Esophagus mucosa (tissue), 1 donor: ENCODE measurements around the gene VAPA. TPM values are rescaled to one million over a fixed set of nuclear protein-coding genes. Genes with fewer than 3 reads are reported as not detected.

Source experiments
- ATAC-seq: fragments of 200-7000 bp; cut with Tn5 transposase; one replicate; pipeline ENCODE4 v1.9.1; 2020
- total RNA-seq: library from RNA; stranded (reverse); gene quantifications from one replicate; pipeline ENCODE4 v1.2.4, GENCODE V29; 2023
- donor health status: DM: yes; HTN: yes; CAD: no.

The VAPA gene
- total RNA-seq, 1 donor from 2014 or later: 232 TPM

DNA sequence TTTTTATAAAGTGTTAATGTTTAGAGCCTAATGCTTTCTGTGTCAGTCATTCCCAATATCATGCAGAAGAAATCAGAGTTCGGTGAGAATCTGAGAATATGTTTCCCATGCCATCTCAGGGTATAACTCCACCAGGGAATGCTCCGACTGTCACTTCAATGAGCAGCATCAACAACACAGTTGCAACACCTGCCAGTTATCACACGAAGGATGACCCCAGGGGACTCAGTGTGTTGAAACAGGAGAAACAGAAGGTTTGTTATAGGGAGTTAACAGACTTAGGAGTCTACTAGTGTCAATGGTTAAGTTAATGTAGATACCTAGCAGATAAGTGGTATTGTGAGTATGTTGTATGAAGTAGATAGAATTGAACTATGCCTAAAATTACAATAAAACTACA, 31.0 kb downstream of the VAPA start:
- ATAC-seq: no peak

DNA sequence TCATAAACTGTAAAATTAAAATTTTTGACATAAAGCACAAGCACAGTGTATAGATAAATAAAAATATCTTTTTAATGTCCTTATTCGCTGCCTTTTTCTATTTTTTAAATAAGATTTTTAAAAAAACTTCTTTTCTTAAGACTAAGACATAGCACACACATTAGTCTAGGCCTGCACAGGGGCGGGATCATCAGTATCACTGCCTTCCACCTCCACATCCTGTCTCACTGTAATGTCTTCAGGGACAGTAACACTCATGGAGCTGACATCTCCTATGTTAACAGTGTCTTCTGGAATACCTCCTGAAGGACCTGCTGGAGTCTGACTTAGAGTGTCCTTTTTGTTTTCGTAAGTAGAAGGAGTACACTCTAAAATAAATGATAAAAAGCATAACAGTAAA, 33.0 kb downstream of the VAPA start:
- no peak for ATAC-seq

DNA sequence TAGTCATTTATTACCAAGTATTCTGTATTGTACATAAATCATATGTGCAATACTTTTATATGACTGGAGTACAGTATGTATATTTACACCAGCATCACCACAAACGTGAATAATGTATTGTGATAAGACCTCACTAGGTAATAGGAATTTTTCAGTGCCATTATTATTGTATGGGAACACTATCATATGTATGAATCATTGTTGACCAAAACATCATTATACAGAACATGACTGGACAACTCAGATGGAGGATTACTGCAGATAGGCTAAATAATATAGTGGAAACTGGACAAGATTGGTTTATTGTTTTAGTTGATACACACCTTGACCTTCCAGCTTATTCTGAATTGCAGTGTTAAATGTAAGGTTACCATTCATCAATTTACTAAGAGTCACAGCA, 33.4 kb downstream of the VAPA start:
- no peak for ATAC-seq

DNA sequence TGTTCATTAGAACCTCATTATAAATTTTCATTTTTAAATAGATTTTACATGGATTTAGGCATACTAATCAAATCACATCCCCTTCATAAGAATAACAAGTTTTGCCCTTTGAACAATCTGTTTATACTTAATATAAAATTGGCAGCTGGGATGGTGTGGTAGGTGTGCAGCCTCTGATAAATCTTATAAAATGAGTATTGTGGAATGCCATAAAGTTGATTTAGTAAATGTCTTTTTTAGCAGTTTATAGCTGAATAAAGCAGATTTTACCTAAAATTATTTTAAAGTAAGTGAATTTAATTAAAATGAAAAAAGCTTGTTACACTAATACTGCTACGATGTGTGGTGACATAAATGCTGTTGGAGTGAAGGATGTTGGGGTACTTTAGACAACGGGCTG, 35.5 kb downstream of the VAPA start:
- no peak for ATAC-seq

DNA sequence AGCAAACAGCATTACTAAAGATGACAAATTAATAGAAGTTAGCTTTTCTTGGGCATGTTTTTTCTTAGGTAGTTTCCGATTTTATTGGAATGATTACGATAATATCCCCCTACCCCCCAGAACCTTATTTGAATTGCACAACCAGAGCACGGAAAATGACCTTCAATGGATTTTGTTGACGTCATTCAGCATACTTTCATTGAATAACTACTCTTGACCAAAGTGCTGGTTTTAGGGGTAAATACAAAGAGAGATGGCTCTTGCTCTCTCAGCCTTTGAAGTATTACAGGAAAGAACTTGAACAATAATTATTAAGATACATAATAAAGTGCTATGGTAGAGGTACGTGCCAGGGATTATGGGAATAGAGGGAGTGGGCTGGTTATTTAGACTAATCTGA, 36.0 kb downstream of the VAPA start:
- no peak for ATAC-seq

DNA sequence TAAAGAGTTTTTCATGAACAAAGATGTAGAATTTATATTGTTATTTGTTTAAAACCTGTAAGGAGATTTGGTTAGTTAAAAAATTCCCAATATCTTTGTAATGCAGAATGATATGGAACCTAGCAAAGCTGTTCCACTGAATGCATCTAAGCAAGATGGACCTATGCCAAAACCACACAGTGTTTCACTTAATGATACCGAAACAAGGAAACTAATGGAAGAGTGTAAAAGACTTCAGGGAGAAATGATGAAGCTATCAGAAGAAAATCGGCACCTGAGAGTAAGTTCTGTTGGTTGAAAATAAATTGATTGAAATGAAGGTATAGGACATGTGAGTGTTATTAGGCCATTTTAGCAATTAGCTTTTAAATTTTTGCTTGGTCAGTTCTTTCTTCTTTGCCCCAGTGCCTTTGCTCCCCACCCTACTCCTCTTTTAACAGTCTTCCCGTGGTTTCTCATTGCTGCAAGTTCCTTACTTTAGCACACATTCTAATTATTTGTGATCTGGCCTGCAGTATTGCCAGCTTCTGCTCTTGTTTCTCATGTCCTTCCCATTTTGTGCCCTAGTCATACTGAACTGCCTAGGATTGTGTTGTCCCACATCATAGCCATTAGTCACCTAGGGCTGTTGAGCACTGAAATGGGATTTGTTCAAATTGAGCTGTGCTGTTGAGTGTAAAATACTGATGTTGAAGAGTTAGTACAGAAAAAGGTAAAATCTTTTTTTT, 36.6 kb downstream of the VAPA start:
- peak; percentile 26 for ATAC-seq

DNA sequence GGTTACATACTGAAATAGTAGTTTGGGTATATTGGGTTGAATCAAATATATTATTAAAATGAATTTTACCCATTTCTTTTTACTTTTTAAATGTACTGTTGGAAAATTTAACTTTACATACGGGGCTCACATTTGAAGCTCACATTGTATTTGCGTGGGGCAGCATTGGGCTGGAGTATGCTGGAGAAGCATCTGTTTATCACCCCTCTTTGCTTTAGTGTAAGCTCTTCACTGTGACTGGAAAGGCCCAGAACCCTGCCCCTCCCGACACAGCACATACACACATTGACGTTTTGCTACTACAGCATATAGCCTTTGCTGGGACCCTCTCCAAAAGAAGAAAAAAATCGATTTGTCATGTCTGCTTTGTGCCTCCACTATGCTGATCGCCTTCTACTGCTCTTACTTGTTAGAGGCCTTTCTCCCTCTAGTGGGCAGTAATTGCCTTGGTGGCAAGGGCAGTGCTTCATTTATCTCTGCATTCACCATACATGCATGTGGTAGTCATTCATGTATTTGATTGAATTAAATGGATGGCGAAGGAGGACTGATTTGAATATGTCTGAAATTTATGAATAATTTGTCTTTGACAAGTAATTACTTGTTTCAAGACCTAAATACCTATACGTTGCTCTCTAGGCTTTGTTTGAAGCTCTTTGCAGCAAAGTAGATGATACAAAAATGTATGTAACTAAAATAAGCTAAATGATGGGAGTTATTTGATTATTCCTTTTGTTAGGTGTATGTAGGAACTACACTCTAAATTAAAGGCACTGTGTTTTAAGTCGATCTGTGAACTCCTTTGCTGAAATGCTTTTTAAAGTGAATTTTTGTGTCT, 37.4 kb downstream of the VAPA start:
- peak; percentile 64 for ATAC-seq

DNA sequence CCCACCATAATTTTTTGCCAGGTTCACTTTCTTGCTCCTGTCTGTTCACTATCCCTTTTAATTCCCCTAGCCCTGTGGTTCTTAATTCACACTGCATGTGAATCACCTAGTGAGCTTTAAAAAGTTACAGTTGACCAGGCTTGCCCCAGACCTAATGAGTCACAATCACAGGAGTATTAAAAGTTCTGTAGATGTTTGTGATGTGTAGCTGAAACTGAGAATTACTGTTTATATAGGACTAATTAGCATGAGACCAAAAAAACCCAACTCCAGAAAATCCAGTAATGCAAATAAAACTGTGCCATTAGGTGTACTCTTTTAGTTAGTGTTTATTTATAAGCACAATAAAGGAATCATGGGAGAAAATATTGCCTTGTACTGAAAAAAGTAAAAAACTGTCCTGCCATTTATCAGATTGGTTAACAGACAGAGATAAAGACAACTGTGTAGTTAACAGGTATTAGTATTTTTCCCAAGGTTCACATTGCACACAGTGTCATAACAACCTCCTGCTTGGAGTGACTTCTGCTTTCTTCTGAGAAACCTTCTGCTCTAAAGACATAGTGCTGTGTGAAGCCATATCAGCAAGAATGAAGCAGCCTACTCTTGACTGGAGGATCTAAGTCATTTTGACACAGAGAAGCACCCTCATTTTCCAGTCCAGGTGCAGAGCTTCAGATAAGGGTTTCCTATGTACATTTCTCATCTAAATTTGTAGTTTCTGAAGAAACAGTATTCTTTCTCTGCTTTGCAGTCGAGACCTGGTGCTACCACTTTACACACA, 39.0 kb downstream of the VAPA start:
- peak; percentile 72 for ATAC-seq

DNA sequence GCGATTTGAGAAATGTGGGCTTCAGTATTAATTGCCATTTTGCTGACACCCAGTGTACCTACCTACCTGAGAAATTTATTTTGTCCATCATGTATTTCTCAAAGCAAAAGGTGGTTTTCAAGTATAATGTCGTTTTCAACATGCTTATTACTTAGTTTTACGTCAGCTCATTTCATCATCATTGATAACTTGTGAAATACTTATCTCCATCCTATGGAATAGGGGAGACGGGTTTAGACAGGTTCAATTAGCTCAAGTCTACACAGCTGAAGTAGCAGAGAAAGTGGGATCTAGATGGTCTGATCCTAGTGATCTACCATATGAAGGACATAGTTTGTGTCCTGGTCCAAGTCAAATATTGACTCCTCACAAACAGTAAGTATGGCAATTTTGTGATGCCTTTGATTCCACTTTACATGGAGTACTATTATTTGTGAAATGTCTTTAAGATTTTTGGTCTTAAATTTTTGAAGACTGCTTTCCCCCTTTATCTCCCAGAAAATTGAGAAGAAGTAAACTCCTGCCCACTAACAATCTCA, 45.1 kb downstream of the VAPA start:
- no peak for ATAC-seq

DNA sequence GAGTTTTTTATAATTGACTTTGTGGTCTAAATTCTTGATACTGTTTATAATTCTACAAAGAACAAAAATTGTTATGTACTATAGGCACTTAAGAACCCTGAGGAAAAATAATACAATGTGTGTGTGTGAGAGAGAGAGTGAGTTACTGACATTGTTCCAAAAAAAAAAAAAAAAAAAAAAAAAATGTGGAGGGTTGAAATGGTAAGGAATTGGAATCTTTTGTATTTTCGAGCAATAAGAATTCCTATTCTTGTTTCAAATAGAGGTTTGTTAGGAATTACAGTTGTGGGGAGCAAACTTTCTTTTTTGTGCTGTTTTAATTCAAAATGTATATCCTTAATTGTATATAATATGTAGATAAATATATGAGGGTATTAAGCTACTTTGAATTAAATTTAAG, 45.7 kb downstream of the VAPA start:
- no peak for ATAC-seq

DNA sequence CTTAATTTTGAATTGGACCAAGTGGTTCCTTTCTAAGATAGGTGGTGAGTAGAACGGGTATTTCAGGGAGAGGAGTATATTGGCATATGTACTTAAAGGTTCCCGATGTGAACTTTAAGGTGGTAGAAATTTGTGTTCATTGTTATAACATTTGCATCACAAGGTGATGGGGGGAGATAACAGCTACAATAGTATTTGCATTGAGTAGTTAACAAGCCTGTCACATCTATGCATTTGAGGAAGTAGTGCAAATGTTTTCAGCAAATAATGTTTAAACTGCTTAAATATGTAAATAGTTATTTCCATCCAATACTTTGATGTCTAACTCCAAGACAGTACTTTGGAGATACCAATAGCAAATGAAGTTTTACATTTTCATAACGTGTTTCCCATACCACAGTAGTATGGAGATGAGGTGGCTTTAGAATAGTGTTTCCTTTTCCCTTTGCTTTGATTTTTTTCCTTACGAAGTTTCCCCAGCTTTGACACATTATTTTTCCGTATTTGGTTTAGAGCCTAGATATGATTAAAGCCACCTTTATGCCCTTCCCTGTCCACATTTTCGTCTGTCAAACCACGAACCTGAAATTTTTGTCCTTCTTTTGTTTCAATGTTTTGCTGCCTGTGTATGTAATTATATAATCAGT, 46.6 kb downstream of the VAPA start:
- ATAC-seq: no peak

DNA sequence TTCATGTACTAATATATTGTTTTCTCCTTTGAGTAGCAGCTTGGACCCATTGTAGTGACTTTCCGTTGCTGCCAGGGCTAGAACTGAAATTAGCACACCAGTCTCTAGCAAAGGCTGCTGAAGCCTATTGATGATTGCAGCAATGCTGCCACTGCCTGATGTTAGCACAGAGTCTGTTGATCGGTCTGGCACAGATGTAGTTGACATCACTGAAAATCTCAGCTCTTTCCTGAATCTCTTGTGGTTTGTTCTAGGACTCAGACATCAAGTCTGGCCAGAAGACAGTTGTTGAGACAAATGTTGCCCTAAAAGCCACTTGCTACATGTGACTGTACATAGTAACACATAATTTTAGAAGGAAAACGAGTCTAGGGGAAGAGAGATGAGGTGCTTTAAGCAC, 47.2 kb downstream of the VAPA start:
- no peak for ATAC-seq

DNA sequence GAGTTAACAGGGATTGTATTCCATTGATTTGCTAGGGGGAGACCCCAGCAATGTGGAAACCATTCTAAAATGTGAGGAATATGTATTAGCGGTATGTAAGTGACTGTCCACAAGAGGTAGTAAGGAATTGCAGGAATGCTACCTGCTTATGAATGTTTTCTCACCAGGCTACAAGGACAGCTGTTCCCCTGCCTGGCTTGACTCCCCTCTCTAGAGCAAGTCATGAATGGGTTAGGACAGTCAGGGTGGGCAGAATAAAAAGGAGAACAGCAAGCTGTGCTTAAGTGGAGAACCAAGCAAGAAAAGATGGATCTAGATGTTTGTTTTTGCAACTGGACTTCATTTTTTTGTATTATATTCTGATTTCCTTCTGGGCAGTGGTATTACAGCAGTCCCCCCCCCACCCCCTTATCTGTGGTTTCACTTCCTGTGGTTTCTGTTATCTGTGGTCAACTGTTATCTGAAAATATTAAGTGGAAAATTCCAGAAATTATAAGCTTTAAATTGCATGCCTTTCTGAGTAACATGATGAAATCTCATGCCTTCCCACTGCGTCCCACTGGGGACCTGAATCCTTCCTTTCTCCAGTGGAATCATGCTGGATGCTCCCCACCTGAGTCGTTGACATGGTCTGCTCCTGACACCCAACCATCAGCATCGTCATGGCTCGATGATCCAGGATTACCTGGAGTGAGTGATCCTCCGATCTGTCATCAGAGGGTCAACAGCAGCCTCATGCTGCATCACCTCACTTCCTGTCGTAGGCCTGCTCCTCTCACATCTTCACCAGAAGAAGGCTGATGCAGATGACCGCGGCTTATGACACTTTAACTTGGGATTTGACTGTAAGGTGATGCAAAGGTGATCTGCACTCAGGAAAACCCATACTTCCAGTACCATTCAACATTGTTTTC, 52.2 kb downstream of the VAPA start:
- ATAC-seq: no peak

DNA sequence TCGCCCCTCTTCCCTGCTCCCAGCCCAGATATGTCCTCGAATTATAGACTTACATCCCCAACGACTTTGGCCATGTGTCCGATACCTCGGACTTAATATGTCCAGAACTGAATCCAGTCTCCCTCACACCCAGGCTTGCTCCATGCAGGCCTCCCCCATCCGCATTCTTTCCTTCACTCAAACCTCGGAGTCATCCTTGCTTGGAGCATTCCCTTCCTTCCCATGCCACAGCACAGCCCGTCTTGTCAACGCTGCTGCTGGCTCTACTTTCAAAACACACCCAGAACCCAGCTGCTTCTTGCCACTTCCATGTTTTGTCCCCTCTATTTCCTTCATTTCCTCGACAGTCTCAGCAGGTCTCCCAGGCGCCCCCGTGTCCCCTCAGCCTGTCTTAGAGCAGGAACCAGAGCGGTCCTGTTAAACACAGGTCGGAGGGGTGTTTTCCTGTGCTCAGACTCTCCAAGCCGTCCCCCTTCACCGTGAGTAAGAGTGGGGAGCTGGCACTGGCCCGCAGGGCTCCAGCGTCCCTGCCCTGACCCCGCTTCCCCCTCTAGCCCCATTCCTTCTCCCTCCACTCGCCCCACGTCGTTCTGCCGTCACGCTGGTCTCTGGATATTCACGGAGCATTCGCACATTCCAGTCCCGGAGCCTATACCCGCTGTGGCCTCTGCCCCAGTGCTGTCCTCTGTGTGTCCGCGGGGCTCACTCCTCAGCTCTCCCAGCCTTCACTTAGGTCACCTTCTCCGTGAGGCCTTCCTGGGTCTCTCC, 54.4 kb downstream of the VAPA start:
- ATAC-seq: peak; percentile 6

DNA sequence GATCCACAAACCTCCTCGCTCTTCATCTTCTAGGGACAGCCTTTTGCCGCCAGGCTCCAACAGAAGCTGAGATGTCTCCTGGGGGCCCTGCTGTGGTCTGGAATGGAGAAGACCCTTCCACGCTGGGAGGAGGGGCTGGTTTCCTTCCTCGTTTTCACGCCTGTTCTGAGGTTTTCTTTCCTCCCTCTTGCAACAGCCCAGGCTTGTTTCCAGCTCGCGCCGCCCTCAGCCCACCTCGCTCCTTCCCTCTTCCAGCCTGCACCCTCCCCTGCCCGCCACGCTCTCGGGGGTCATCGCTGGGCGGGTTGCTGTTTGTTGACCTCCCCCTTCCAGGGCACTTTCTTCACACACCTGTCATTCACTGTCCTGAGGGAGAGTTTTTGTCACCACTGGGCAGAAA, 55.4 kb downstream of the VAPA start:
- ATAC-seq: no peak

DNA sequence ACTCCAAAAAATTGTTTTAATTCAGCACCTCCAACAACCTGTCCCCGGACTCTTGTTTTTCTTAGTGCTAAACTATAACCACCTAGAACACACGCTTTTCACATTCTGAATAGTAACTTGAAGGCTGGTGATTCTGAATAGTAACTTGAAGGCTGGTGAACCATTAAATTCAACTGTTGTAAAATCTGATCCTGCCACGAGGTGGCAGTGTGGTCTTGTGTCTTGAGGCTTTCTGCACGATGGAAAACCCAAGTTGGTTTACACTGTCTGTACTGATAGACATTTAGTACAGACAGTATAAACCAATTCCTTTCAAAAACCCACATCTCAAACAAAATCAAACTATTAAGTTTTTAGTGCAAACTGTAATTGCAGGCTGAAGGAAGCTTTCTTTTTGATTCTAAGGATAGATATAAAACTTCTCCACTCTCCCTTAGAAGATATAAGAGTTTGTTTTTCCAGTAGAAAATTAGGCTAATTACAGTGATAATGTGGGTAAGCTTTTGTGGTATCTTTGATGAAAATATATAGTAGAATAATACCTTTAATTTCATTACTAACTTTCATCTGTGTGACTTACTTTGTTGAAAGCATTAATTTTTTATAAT, 57.6 kb downstream of the VAPA start:
- peak; percentile 70 for ATAC-seq

DNA sequence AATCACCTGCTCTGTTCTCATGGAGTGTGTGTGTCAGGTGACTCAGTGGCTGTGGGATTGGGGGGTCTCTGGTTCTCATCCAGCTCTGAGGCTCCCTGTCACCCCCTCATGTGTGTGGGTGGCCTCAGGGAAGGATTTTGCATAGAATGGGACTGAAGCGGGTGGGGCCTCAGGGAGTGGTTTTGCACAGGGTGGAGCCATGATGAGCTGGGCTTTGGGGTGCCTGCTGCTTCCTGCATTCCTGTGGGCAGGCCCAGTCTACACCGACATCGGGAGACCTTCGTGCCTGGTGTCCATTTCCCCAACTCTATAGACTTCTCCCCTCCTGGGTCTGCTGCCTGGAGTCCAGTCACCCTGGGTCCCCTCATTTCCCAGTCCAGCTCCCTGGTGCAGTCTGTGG, 59.7 kb downstream of the VAPA start:
- peak; percentile 47 for ATAC-seq

DNA sequence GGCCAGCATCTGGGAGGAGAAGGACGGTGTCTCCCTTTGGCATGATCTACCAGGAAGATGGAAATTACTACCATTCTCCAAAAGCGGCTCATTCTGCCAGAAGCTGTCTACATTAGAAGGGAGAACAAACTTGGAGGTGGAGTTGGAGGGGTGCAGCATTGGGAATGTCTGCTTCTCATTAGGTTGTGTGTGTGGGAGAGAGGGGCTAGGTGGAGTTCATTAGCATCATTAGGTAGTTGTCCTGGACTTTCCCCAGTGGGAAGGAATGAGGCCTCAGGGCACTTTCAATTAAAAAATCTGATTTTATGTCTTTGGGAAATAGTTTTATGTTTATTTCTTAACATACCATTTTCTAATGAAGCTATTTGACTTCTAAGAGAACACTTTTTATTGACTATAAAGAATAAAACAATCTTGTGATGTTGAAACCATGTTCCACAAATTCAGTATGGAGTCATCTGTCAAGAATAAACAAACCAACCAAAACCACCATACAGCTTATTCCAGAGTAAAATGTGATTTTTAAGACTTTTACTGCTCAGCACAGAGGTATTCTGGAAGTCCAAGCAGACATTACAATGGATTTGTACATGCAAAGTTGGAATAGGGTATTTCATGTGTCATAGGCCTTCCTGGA, 60.6 kb downstream of the VAPA start:
- ATAC-seq: no peak

DNA sequence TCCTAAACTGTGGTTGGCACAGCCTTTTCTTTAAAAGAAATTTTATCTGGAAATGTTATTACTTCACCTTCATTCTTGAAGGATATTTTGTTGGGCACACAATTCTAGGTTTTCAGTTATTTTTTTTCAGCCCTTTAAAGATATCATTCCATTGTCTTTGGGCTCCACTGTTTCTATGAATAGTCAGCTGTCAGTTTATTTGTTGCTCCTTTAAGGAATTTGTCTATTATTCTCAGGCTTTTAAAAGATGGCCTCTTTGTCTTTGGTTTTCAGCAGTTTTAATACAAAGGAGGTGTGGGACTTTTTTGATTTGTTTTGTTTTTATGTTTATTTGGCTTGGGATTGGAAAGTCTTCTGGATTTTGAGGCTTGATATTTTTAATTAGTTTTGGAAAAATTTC, 61.8 kb downstream of the VAPA start:
- ATAC-seq: no peak

DNA sequence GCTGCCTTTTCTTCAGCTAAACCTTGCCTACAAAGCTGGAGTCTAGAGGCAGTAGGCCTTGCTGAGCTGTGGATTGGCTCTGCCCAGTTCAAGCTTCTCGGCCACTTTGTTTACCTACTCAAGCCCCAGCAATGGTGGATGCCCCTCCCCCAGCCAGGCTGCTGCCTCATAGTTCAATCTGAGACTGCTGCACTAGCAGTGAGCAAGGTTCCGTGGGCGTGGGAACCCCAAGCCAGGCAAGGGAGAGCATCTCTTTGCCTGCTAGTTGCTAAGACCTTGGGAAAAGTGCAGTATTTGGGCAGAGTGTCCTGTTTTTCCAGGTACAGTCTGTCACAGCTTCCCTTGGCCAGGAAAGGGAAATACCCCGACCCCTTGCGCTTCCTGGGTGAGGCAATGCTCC, 68.9 kb downstream of the VAPA start:
- no peak for ATAC-seq
